GM11168 (cell line): ENCODE data around the gene SCG3.

Experiments used
- in situ Hi-C: fragments of 300-500 bp; cut with MboI; formaldehyde crosslinking; loops from one replicate; pipeline ENCODE4 v1.12.0; 2022; ENCODE audit warnings: low sequenced_read_pairs; ENCODE audit not compliant: unreplicated experiment

Gene SCG3

GRCh38 chr15:51724199-51724598 lies 42.9 kb downstream of the SCG3 start:
- in situ Hi-C loops, result no loop called here

GRCh38 chr15:51724673-51725072 lies 43.4 kb downstream of the SCG3 start:
- in situ Hi-C loops, result no loop called here

GRCh38 chr15:51726302-51727073 lies 45.2 kb downstream of the SCG3 start:
- in situ Hi-C loops, result no loop called here

GRCh38 chr15:51727141-51727897 lies 46.0 kb downstream of the SCG3 start:
- in situ Hi-C loops, result no loop called here

- in situ Hi-C loops, result no loop called here
Measured at GRCh38 chr15:51731549-51732267, 50.4 kb downstream of the SCG3 start.

GRCh38 chr15:51732646-51733045 lies 51.3 kb downstream of the SCG3 start:
- in situ Hi-C loops, result no loop called here

GRCh38 chr15:51735228-51736010 lies 54.1 kb downstream of the SCG3 start:
- in situ Hi-C loops, result no loop called here

GRCh38 chr15:51736069-51736468 lies 54.8 kb downstream of the SCG3 start:
- in situ Hi-C loops, result no loop called here

- in situ Hi-C loops, result no loop called here
Measured at GRCh38 chr15:51736751-51737521, 55.6 kb downstream of the SCG3 start.

GRCh38 chr15:51737522-51738305 lies 56.4 kb downstream of the SCG3 start, which contains the start of gene LYSMD2:
LYSMD2 (minus strand) TSS chr15:51737655; CDS start chr15:51737622, 33 bp downstream.
- in situ Hi-C loops, result no loop called here

- in situ Hi-C loops, result no loop called here
Measured at GRCh38 chr15:51738553-51738952, 57.2 kb downstream of the SCG3 start.

- in situ Hi-C loops, result no loop called here
Measured at GRCh38 chr15:51739061-51739712, 57.9 kb downstream of the SCG3 start.

- in situ Hi-C loops, result no loop called here
Measured at GRCh38 chr15:51749307-51749706, 68.0 kb downstream of the SCG3 start.

GRCh38 chr15:51750186-51750585 lies 68.9 kb downstream of the SCG3 start:
- in situ Hi-C loops, result no loop called here

- in situ Hi-C loops, result no loop called here
Measured at GRCh38 chr15:51750792-51751696, 69.7 kb downstream of the SCG3 start, which contains the start of gene TMOD2. TMOD2 (plus strand) TSS chr15:51751597; CDS start chr15:51766442, 14,845 bp downstream.

GRCh38 chr15:51751697-51752683 lies 70.7 kb downstream of the SCG3 start:
- in situ Hi-C loops, result no loop called here
